ENCODE results near the gene CD33.

Gene CD33

DNA sequence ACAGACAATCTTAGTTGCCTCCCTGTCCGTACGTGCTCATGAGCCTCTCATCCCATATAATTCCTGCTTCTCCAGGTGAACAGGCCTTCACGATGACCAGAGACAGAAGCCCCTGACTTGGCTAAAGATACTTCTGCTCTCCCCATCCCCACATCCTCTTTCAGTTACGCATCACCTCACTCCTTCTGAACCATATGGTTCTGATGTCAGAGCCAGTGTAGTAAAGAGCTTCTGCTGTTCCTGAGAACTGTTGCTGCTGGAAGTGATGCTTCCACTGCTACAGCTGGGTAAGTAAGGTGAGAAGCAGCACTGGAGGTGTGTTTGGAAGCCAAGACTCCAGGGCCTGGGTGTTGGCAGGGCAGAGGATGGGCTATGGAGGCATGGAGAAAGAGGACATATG, 38.9 kb downstream of the CD33 start:
- no peak for TF ChIP-seq TCF4 (CRISPR knock-in tag; IDR thresholded peaks at IDR 0.05; ENCODE audit: borderline replicate concordance)
- TF ChIP-seq, protein P1, sequence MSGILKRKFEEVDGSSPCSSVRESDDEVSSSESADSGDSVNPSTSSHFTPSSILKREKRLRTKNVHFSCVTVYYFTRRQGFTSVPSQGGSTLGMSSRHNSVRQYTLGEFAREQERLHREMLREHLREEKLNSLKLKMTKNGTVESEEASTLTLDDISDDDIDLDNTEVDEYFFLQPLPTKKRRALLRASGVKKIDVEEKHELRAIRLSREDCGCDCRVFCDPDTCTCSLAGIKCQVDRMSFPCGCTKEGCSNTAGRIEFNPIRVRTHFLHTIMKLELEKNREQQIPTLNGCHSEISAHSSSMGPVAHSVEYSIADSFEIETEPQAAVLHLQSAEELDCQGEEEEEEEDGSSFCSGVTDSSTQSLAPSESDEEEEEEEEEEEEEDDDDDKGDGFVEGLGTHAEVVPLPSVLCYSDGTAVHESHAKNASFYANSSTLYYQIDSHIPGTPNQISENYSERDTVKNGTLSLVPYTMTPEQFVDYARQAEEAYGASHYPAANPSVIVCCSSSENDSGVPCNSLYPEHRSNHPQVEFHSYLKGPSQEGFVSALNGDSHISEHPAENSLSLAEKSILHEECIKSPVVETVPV (CRISPR knock-in tag; IDR thresholded peaks at IDR 0.05): no peak

GRCh38 chr19:51271067-51271466, 46.2 kb downstream of the CD33 start:
- no peak for ATAC-seq
- TF ChIP-seq, protein P2, sequence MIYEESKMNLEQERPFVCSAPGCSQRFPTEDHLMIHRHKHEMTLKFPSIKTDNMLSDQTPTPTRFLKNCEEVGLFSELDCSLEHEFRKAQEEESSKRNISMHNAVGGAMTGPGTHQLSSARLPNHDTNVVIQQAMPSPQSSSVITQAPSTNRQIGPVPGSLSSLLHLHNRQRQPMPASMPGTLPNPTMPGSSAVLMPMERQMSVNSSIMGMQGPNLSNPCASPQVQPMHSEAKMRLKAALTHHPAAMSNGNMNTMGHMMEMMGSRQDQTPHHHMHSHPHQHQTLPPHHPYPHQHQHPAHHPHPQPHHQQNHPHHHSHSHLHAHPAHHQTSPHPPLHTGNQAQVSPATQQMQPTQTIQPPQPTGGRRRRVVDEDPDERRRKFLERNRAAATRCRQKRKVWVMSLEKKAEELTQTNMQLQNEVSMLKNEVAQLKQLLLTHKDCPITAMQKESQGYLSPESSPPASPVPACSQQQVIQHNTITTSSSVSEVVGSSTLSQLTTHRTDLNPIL (CRISPR knock-in tag; IDR thresholded peaks at IDR 0.05; ENCODE audit: low read depth): no peak
- TF ChIP-seq, protein P1 (CRISPR knock-in tag; IDR thresholded peaks at IDR 0.05): no peak
- no peak for TF ChIP-seq ZNF70 (CRISPR knock-in tag; IDR thresholded peaks at IDR 0.05)
- TF ChIP-seq BACH2 (CRISPR knock-in tag; IDR thresholded peaks at IDR 0.05; ENCODE audit: borderline replicate concordance): no peak
- no peak for TF ChIP-seq TCF4 (CRISPR knock-in tag; IDR thresholded peaks at IDR 0.05; ENCODE audit: borderline replicate concordance)
- no peak for TF ChIP-seq TSHZ2 (CRISPR knock-in tag; IDR thresholded peaks at IDR 0.05)
- no peak for TF ChIP-seq GLIS3 (CRISPR knock-in tag; IDR thresholded peaks at IDR 0.05)
- TF ChIP-seq SNAI2 (CRISPR knock-in tag; IDR thresholded peaks at IDR 0.05): no peak
- TF ChIP-seq CSDC2 (CRISPR knock-in tag; IDR thresholded peaks at IDR 0.05): no peak
- no peak for TF ChIP-seq PPARA (CRISPR knock-in tag; IDR thresholded peaks at IDR 0.05; ENCODE audit: borderline replicate concordance)
- no peak for TF ChIP-seq ZFP30 (CRISPR knock-in tag; IDR thresholded peaks at IDR 0.05)

More for the DNA sequence above, 38.9 kb downstream of the CD33 start:
- ATAC-seq: no peak

GRCh38 chr19:51272183-51272810, 47.4 kb downstream of the CD33 start:
- no peak for TF ChIP-seq ZFP30 (CRISPR knock-in tag; IDR thresholded peaks at IDR 0.05)
- TF ChIP-seq, protein P2 (CRISPR knock-in tag; IDR thresholded peaks at IDR 0.05; ENCODE audit: low read depth): no peak
- no peak for TF ChIP-seq SNAI2 (CRISPR knock-in tag; IDR thresholded peaks at IDR 0.05)
- no peak for TF ChIP-seq BACH2 (CRISPR knock-in tag; IDR thresholded peaks at IDR 0.05; ENCODE audit: borderline replicate concordance)
- TF ChIP-seq GLIS3 (CRISPR knock-in tag; IDR thresholded peaks at IDR 0.05): no peak
- TF ChIP-seq TOX (CRISPR knock-in tag; IDR thresholded peaks at IDR 0.05; ENCODE audit: borderline replicate concordance): no peak
- no peak for TF ChIP-seq TCF4 (CRISPR knock-in tag; IDR thresholded peaks at IDR 0.05; ENCODE audit: borderline replicate concordance)
- TF ChIP-seq ZC3H10 (CRISPR knock-in tag; IDR thresholded peaks at IDR 0.05): no peak
- no peak for TF ChIP-seq ZNF70 (CRISPR knock-in tag; IDR thresholded peaks at IDR 0.05)
- no peak for TF ChIP-seq PATZ1 (CRISPR knock-in tag; IDR thresholded peaks at IDR 0.05; ENCODE audit: borderline replicate concordance)
- no peak for TF ChIP-seq PPARA (CRISPR knock-in tag; IDR thresholded peaks at IDR 0.05; ENCODE audit: borderline replicate concordance)
- no peak for TF ChIP-seq ARNTL (CRISPR knock-in tag; IDR thresholded peaks at IDR 0.05; ENCODE audit: borderline replicate concordance, low read depth)
- TF ChIP-seq ZNF565 (CRISPR knock-in tag; conservative IDR thresholded peaks at IDR 0.05; ENCODE audit: low read depth): no peak
- no peak for TF ChIP-seq ZFP3 (CRISPR knock-in tag; IDR thresholded peaks at IDR 0.05)
- TF ChIP-seq ESRRG (CRISPR knock-in tag; IDR thresholded peaks at IDR 0.05): no peak
- no peak for TF ChIP-seq OSR1 (CRISPR knock-in tag; IDR thresholded peaks at IDR 0.05)

More at GRCh38 chr19:51272183-51272810, 47.4 kb downstream of the CD33 start:
- ATAC-seq: no peak

All from SK-N-SH treated with all-trans-retinoic acid at 6 μM for 48 hours (cell line).